Epithelial cell of prostate (primary cell): Measurements from ENCODE around the gene TNPO3.
"Not testable (repeated sequence)": the region's sequence is repeated elsewhere in the genome, so short reads cannot be mapped to it uniquely, and the experiment has no call there.

ENCODE experiments used
- DNase-seq: peaks from one replicate; pipeline ENCODE4 v3.0.0-alpha.2; 2011; ENCODE audit warnings: low read depth, low spot score
- H3K27ac ChIP-seq: fragments of 450-650 bp; 2 replicates; pipeline ENCODE4 v1.5.1; 2017; ENCODE audit warnings: mild to moderate bottlenecking

TNPO3 gene

GRCh38 chr7:128974241-128974934, 80.5 kb downstream of the TNPO3 start:
- peak overlapping the region; percentile 14 for H3K27ac ChIP-seq
- DNase-seq: peak; percentile 43

DNA sequence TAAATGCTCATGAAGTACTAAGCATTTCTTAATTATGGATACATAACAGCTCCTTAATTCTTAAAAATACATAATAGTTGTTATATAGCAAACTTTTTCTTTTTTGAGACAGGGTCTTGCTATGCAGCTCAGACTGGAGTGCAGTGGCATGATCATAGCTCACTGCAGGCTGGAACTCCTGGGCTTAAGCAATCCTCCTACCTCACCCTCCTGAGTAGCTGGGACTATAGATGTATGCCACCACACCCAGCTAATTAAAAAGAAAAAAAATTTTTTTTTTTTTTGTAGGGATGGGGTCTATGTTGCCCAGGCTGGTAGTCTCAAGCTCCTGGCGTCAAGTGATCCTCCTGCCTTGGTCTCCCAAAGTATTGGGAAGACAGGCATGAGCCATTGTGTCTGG, 86.3 kb downstream of the TNPO3 start:
- no peak for DNase-seq
- no peak overlapping the region for H3K27ac ChIP-seq

DNA sequence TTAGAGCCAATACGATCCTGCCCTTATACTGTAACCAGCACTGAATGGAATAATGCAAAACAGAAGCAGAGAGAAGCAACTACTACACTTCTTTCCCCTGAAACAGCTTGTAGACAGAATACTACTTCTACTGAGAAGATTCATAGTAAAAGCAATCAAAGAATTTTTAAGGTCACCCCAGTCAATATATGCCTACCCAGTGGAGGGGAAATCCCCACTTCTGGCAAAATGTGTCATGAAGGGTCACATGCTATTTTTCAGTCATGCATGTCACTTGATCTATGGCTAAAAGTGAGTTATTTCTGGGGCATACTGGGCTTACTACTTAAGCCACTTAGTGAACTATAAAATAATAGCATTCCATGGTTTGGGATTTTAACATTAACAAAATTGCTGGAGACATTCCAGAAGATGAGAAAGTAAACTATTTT, 91.6 kb downstream of the TNPO3 start:
- H3K27ac ChIP-seq: peak overlapping the region; percentile 97
- DNase-seq: no peak

DNA sequence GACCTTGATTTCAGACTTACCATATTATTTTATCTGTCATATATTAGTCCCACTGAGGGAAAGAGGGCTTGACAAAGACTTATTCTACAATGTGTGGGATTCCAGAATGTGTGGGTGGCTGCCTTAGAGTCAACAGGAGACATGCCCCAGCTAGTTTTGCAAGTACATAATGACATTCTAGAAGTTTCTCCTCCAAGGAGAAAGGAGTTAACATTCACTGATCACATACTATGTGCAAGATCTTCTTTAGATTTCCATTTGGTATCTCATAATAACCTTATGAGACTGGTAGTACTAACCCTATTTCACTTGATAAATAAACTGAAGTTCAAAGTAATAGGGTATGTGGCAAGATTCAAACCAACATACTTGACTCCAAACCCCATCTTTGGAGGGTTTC, 92.0 kb downstream of the TNPO3 start:
- peak overlapping the region; percentile 97 for H3K27ac ChIP-seq
- DNase-seq: peak; percentile 66

DNA sequence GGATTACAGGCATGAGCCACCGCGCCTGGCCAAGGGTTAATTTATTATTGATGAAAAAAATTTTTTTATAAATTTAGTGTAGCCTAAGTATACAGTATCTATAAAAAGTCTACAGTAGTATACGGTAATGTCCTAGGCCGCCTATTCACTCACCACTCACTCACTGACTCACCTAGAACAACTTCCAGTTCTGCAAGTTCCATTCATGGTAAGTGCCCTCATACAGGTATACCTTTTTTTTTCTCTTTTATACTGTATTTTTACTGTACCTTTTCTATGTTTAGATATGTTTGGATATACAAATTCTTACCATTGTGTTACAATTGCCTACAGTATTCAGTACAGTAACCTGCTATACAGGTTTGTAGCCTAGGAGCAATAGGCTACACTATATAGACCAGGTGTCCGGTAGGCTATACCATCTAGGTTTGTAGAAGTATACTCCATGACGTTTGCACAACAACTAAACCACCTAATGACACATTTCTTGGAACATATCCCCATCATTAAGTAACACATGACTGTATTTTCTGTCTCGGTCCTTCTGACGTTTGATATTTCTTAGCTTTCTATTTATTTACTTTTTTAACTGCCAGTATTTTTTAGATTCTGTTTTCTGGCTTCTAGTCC, 93.8 kb downstream of the TNPO3 start:
- DNase-seq: peak; percentile 87
- H3K27ac ChIP-seq: peak overlapping the region; percentile 97

- no peak for DNase-seq
Measured at GRCh38 chr7:128959296-128959695, 95.6 kb downstream of the TNPO3 start.

DNA sequence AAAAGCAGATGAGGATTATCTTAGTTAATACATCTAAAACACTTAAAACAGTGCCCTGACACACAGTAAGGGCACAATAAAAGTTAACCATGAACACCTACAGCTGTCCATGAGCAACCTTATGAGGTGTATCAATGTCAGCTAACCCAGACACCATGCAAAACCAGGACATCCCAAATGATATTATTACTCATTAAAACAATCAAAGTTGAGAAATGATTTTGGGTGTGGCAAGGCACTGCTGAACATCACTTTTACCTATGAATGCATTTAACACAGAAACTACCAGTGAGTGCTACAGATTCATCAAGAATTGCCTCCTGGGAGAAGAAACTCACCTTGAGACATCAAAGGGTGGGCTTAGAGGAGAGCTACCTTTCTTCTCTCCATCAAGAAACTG, 98.9 kb downstream of the TNPO3 start:
- H3K27ac ChIP-seq: peak overlapping the region; percentile 14

More at GRCh38 chr7:128959296-128959695, 95.6 kb downstream of the TNPO3 start:
- H3K27ac ChIP-seq: no peak overlapping the region

GRCh38 chr7:128954830-128955802, 99.8 kb downstream of the TNPO3 start:
- peak overlapping the region; percentile 14 for H3K27ac ChIP-seq
- no peak for DNase-seq

More for the DNA sequence above, 98.9 kb downstream of the TNPO3 start:
- no peak for DNase-seq

- H3K27ac ChIP-seq: no peak overlapping the region
Measured at GRCh38 chr7:128954150-128954549, 100.8 kb downstream of the TNPO3 start.

DNA sequence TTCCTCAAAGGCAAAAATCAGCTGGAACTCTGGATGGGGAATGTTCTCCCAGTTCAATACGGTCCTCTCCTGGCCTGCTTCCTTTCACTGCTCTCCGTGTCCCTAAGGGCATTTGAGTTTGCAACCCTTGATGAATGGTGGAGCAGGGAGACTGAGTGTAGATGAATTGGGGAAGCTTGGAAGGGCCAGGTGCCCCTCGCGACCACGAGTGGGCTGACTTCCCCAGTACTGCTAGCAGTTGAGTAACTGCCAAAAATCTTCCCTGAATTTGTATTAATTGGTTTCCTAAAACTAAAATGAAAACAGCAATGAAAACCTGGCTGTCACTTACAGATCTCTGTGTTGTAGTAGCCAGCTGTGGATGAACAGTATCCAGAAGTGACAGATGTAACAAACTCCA, 103.6 kb downstream of the TNPO3 start:
- H3K27ac ChIP-seq: no peak overlapping the region
- DNase-seq: no peak

More at GRCh38 chr7:128954150-128954549, 100.8 kb downstream of the TNPO3 start:
- DNase-seq: no peak

- no peak for DNase-seq
- H3K27ac ChIP-seq: no peak overlapping the region
Measured at GRCh38 chr7:128948976-128949760, 105.7 kb downstream of the TNPO3 start.

DNA sequence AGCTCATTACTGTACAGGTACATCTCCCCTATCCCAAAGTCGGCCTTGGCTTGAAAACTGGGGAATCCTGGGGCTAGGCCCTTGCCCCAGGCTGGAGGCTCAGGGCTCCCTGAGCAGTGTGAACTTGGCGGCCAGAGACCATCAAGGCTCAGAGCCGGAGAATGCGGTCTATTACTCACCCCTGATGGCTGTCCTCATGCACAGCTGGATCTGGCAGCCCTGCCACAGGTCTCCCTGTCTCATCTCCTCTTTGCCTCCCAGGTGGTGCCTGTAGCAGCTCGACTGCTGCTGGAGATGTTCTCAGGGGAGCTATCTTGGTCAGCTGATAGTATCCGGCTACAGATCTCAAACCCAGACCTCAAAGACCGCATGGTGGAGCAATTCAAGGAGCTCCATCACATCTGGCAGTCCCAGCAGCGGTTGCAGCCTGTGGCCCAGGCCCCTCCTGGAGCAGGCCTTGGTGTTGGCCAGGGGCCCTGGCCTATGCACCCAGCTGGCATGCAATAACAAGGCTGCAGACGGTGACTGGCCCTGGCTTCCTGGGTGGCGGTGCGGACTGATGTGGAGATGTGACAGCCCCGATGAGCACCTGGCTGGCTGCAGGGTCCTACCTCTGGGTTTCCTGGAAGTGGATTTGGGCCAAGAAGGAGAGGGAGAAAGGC, 106.5 kb downstream of the TNPO3 start:
- DNase-seq: no peak
- no peak overlapping the region for H3K27ac ChIP-seq

GRCh38 chr7:128947854-128948253, 107.1 kb downstream of the TNPO3 start:
- no peak for DNase-seq
- H3K27ac ChIP-seq: no peak overlapping the region

- H3K27ac ChIP-seq: no peak overlapping the region
- no peak for DNase-seq
Measured at GRCh38 chr7:128946936-128947830, 107.7 kb downstream of the TNPO3 start.

GRCh38 chr7:128945668-128946366, 109.1 kb downstream of the TNPO3 start:
- H3K27ac ChIP-seq: no peak overlapping the region

GRCh38 chr7:128944487-128945236, 110.2 kb downstream of the TNPO3 start:
- no peak for DNase-seq
- H3K27ac ChIP-seq: no peak overlapping the region

More at GRCh38 chr7:128945668-128946366, 109.1 kb downstream of the TNPO3 start:
- no peak for DNase-seq

- H3K27ac ChIP-seq, DNase-seq: not testable (repeated sequence)
Measured at GRCh38 chr7:128943251-128943650, 111.7 kb downstream of the TNPO3 start.
